Measurements from ENCODE around the gene BIRC7. TPM values are rescaled to one million over a fixed set of nuclear protein-coding genes. Genes with fewer than 3 reads are reported as not detected.

The BIRC7 gene
- total RNA-seq, 1 donor from 2014 or later = 1.2 TPM

- DNase-seq (ENCODE audit: extremely low spot score, unreplicated experiment) = no peak
- no peaks in the 10 kb centered on the region for H3K4me1 Mint-ChIP-seq (ENCODE audit: unreplicated experiment)
- no peak overlapping the region for H3K4me3 Mint-ChIP-seq
- H3K27ac Mint-ChIP-seq = peak overlapping the region; percentile 16
- TF ChIP-seq, protein P1, sequence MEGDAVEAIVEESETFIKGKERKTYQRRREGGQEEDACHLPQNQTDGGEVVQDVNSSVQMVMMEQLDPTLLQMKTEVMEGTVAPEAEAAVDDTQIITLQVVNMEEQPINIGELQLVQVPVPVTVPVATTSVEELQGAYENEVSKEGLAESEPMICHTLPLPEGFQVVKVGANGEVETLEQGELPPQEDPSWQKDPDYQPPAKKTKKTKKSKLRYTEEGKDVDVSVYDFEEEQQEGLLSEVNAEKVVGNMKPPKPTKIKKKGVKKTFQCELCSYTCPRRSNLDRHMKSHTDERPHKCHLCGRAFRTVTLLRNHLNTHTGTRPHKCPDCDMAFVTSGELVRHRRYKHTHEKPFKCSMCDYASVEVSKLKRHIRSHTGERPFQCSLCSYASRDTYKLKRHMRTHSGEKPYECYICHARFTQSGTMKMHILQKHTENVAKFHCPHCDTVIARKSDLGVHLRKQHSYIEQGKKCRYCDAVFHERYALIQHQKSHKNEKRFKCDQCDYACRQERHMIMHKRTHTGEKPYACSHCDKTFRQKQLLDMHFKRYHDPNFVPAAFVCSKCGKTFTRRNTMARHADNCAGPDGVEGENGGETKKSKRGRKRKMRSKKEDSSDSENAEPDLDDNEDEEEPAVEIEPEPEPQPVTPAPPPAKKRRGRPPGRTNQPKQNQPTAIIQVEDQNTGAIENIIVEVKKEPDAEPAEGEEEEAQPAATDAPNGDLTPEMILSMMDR (conservative IDR thresholded peaks at IDR 0.05) = no peak
- no peaks in the 10 kb centered on the region for H3K9me3 Mint-ChIP-seq
- no peaks in the 10 kb centered on the region for H3K36me3 Mint-ChIP-seq
- H3K27me3 Mint-ChIP-seq = no peaks in the 10 kb centered on the region
Observed at GRCh38 chr20:63285636-63286615, 50.2 kb downstream of the BIRC7 start.

DNA sequence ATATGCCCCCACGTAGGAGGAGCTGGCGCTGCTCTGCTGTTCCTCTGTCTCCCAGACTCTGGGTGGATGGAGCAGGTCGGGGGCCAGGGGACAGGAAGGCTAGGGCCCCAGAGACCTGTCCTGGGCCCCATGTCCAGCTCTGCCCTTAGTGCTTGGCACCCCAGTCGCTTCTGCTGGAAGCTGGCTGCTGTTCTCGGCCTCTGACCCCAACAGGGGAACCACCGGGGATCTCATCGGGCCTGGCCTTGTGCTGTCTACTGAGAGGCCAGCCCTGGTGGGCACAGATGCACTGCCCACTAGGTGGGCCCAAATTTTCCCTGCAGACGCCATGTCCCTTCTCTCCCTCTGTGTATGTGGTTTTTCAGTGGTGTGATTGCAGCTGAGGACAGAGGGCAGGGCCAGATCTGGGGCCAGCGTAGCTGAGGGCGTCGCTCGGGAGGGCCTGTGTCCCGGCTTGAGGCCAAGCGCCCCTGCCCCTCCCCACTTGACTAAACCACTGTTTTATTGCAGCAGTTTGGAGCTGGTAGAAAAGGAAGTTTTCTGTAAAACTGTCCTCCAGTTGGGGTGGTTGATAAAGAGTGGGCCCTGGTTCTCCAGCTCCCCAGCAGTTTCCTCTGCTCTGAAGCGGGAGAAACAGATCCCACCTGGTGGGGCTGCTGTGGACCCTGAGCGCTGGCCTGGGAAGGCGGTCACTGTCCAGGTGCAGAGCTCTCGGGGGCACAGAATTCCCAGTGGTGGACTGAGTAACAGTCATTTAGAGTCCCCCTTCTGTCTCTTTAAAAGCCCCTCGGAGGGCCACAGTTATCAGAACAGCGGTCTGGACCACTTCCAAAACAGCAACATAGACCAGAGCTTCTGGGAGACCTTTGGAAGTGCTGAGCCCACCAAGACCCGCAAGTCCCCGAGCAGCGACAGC lies 51.3 kb downstream of the BIRC7 start:
- H3K27me3 Mint-ChIP-seq = no peaks in the 10 kb centered on the region
- no peak overlapping the region for H3K4me3 Mint-ChIP-seq
- TF ChIP-seq, protein P1 (conservative IDR thresholded peaks at IDR 0.05) = no peak
- no peaks in the 10 kb centered on the region for H3K4me1 Mint-ChIP-seq (ENCODE audit: unreplicated experiment)
- no peaks in the 10 kb centered on the region for H3K9me3 Mint-ChIP-seq
- H3K36me3 Mint-ChIP-seq = no peaks in the 10 kb centered on the region
- no peak overlapping the region for H3K27ac Mint-ChIP-seq
- no peak for DNase-seq (ENCODE audit: extremely low spot score, unreplicated experiment)

- H3K9me3 Mint-ChIP-seq = no peaks in the 10 kb centered on the region
- H3K36me3 Mint-ChIP-seq = no peaks in the 10 kb centered on the region
- H3K27me3 Mint-ChIP-seq = no peaks in the 10 kb centered on the region
- DNase-seq (ENCODE audit: extremely low spot score, unreplicated experiment) = no peak
- H3K27ac Mint-ChIP-seq = no peak overlapping the region
- H3K4me1 Mint-ChIP-seq (ENCODE audit: unreplicated experiment) = no peaks in the 10 kb centered on the region
- H3K4me3 Mint-ChIP-seq = no peak overlapping the region
- TF ChIP-seq, protein P1 (conservative IDR thresholded peaks at IDR 0.05) = no peak
Observed at GRCh38 chr20:63287697-63288580, 52.2 kb downstream of the BIRC7 start.

DNA sequence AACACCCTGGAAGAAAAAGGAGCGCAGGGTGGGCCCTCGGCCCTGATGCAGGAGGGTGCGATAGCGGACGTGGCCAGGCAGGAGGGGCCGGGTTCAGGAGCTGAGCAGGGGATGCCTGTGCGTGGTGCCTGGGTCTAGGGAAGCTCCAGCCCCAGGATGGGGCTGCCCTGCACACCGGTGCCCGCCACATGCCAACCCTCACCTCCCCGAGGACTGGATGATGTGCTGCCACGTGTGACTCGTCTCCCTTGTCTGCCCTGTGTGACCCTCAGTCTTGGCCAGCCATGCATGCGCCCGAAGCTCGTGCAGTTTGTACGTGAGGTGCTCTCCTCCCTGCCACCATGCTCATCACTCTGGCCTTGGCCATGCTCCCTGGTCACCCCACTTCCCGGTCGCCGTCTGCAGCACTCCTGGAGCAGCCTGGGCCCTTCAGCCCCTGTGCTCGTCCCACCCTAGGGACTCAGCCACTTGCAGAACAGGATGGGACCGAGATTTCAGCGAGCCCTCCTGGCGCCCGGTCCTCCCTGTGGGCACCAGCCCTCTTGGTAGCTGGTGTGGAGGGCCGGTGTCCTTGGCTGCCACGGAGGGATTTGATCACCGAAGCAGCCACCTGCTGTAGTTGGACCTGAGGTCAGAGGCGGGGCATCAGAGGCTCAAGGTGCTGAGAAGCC lies 53.0 kb downstream of the BIRC7 start:
- H3K4me3 Mint-ChIP-seq = no peak overlapping the region
- no peak overlapping the region for H3K27ac Mint-ChIP-seq
- TF ChIP-seq, protein P1 (conservative IDR thresholded peaks at IDR 0.05) = no peak
- H3K36me3 Mint-ChIP-seq = no peaks in the 10 kb centered on the region
- no peak for DNase-seq (ENCODE audit: extremely low spot score, unreplicated experiment)
- no peaks in the 10 kb centered on the region for H3K27me3 Mint-ChIP-seq
- no peaks in the 10 kb centered on the region for H3K4me1 Mint-ChIP-seq (ENCODE audit: unreplicated experiment)
- no peaks in the 10 kb centered on the region for H3K9me3 Mint-ChIP-seq
